ENCODE measurements around the gene SLC6A11.

Gene SLC6A11

GRCh38 chr3:10816019-10816862 is at the start of gene SLC6A11:
Gene SLC6A11 (plus strand): TSS chr3:10816228. CDS start chr3:10816266, 38 bp downstream.
- Histone ChIP-seq H3K9ac (ENCODE audit: low read length) (no peak within 1 kb of the TSS), H3K36me3 (ENCODE audit: control insufficient read depth, insufficient read depth, low read length) (no peaks in the 10 kb centered on the region), H3K27me3 (ENCODE audit: control insufficient read depth, insufficient read depth, low read length) (no peaks in the 10 kb centered on the region), H3K27ac (ENCODE audit: low read depth, low read length) (no peak within 1 kb of the TSS), H3K4me1 (ENCODE audit: control insufficient read depth, insufficient read depth, low read length) (no peaks in the 10 kb centered on the region), H3K4me3 (ENCODE audit: low read length) (no peak within 1 kb of the TSS)

- no peaks in the 10 kb centered on the region for H3K27me3 ChIP-seq (ENCODE audit: control insufficient read depth, insufficient read depth, low read length)
- no peaks in the 10 kb centered on the region for H3K4me1 ChIP-seq (ENCODE audit: control insufficient read depth, insufficient read depth, low read length)
- no peak overlapping the region for H3K4me3 ChIP-seq (ENCODE audit: low read length)
- H3K27ac ChIP-seq (ENCODE audit: low read depth, low read length) = no peak overlapping the region
- no peaks in the 10 kb centered on the region for H3K36me3 ChIP-seq (ENCODE audit: control insufficient read depth, insufficient read depth, low read length)
- no peak overlapping the region for H3K9ac ChIP-seq (ENCODE audit: low read length)
Measured at GRCh38 chr3:10768708-10769394, 47.2 kb upstream of the SLC6A11 start.

GRCh38 chr3:10770547-10770946 is 45.5 kb upstream of the SLC6A11 start:
- Histone ChIP-seq H3K36me3 (ENCODE audit: control insufficient read depth, insufficient read depth, low read length) (no peaks in the 10 kb centered on the region), H3K27ac (ENCODE audit: low read depth, low read length) (no peak overlapping the region), H3K4me3 (ENCODE audit: low read length) (no peak overlapping the region), H3K4me1 (ENCODE audit: control insufficient read depth, insufficient read depth, low read length) (no peaks in the 10 kb centered on the region), H3K27me3 (ENCODE audit: control insufficient read depth, insufficient read depth, low read length) (no peaks in the 10 kb centered on the region), H3K9ac (ENCODE audit: low read length) (no peak overlapping the region)

- no peaks in the 10 kb centered on the region for H3K4me1 ChIP-seq (ENCODE audit: control insufficient read depth, insufficient read depth, low read length)
- H3K27ac ChIP-seq (ENCODE audit: low read depth, low read length) = no peak overlapping the region
- H3K36me3 ChIP-seq (ENCODE audit: control insufficient read depth, insufficient read depth, low read length) = no peaks in the 10 kb centered on the region
- no peak overlapping the region for H3K4me3 ChIP-seq (ENCODE audit: low read length)
- no peak overlapping the region for H3K9ac ChIP-seq (ENCODE audit: low read length)
- no peaks in the 10 kb centered on the region for H3K27me3 ChIP-seq (ENCODE audit: control insufficient read depth, insufficient read depth, low read length)
Measured at GRCh38 chr3:10770981-10771380, 45.0 kb upstream of the SLC6A11 start.

- Histone ChIP-seq H3K36me3 (ENCODE audit: control insufficient read depth, insufficient read depth, low read length) (no peaks in the 10 kb centered on the region), H3K27me3 (ENCODE audit: control insufficient read depth, insufficient read depth, low read length) (no peaks in the 10 kb centered on the region), H3K4me1 (ENCODE audit: control insufficient read depth, insufficient read depth, low read length) (no peaks in the 10 kb centered on the region), H3K9ac (ENCODE audit: low read length) (no peak overlapping the region), H3K27ac (ENCODE audit: low read depth, low read length) (no peak overlapping the region), H3K4me3 (ENCODE audit: low read length) (no peak overlapping the region)
Measured at GRCh38 chr3:10771486-10772270, 44.4 kb upstream of the SLC6A11 start.

- H3K27ac ChIP-seq (ENCODE audit: low read depth, low read length) = no peak overlapping the region
- H3K4me1 ChIP-seq (ENCODE audit: control insufficient read depth, insufficient read depth, low read length) = no peaks in the 10 kb centered on the region
- H3K4me3 ChIP-seq (ENCODE audit: low read length) = no peak overlapping the region
- no peaks in the 10 kb centered on the region for H3K27me3 ChIP-seq (ENCODE audit: control insufficient read depth, insufficient read depth, low read length)
- no peaks in the 10 kb centered on the region for H3K36me3 ChIP-seq (ENCODE audit: control insufficient read depth, insufficient read depth, low read length)
- H3K9ac ChIP-seq (ENCODE audit: low read length) = no peak overlapping the region
Measured at GRCh38 chr3:10772271-10773161, 43.5 kb upstream of the SLC6A11 start.

GRCh38 chr3:10774129-10774670 is 41.8 kb upstream of the SLC6A11 start:
- no peak overlapping the region for H3K9ac ChIP-seq (ENCODE audit: low read length)
- no peaks in the 10 kb centered on the region for H3K4me1 ChIP-seq (ENCODE audit: control insufficient read depth, insufficient read depth, low read length)
- H3K27me3 ChIP-seq (ENCODE audit: control insufficient read depth, insufficient read depth, low read length) = no peaks in the 10 kb centered on the region
- H3K4me3 ChIP-seq (ENCODE audit: low read length) = no peak overlapping the region
- H3K27ac ChIP-seq (ENCODE audit: low read depth, low read length) = no peak overlapping the region
- H3K36me3 ChIP-seq (ENCODE audit: control insufficient read depth, insufficient read depth, low read length) = no peaks in the 10 kb centered on the region

GRCh38 chr3:10774825-10775224 is 41.2 kb upstream of the SLC6A11 start:
- Histone ChIP-seq H3K36me3 (ENCODE audit: control insufficient read depth, insufficient read depth, low read length) (no peaks in the 10 kb centered on the region), H3K9ac (ENCODE audit: low read length) (no peak overlapping the region), H3K4me1 (ENCODE audit: control insufficient read depth, insufficient read depth, low read length) (no peaks in the 10 kb centered on the region), H3K27me3 (ENCODE audit: control insufficient read depth, insufficient read depth, low read length) (no peaks in the 10 kb centered on the region), H3K4me3 (ENCODE audit: low read length) (no peak overlapping the region), H3K27ac (ENCODE audit: low read depth, low read length) (no peak overlapping the region)

GRCh38 chr3:10775259-10775658 is 40.8 kb upstream of the SLC6A11 start:
- Histone ChIP-seq H3K4me1 (ENCODE audit: control insufficient read depth, insufficient read depth, low read length) (no peaks in the 10 kb centered on the region), H3K27ac (ENCODE audit: low read depth, low read length) (no peak overlapping the region), H3K9ac (ENCODE audit: low read length) (no peak overlapping the region), H3K27me3 (ENCODE audit: control insufficient read depth, insufficient read depth, low read length) (no peaks in the 10 kb centered on the region), H3K4me3 (ENCODE audit: low read length) (no peak overlapping the region), H3K36me3 (ENCODE audit: control insufficient read depth, insufficient read depth, low read length) (no peaks in the 10 kb centered on the region)

GRCh38 chr3:10775828-10776227 is 40.2 kb upstream of the SLC6A11 start:
- no peaks in the 10 kb centered on the region for H3K36me3 ChIP-seq (ENCODE audit: control insufficient read depth, insufficient read depth, low read length)
- no peak overlapping the region for H3K27ac ChIP-seq (ENCODE audit: low read depth, low read length)
- no peak overlapping the region for H3K4me3 ChIP-seq (ENCODE audit: low read length)
- no peak overlapping the region for H3K9ac ChIP-seq (ENCODE audit: low read length)
- H3K4me1 ChIP-seq (ENCODE audit: control insufficient read depth, insufficient read depth, low read length) = no peaks in the 10 kb centered on the region
- no peaks in the 10 kb centered on the region for H3K27me3 ChIP-seq (ENCODE audit: control insufficient read depth, insufficient read depth, low read length)

- Histone ChIP-seq H3K27me3 (ENCODE audit: control insufficient read depth, insufficient read depth, low read length) (no peaks in the 10 kb centered on the region), H3K36me3 (ENCODE audit: control insufficient read depth, insufficient read depth, low read length) (no peaks in the 10 kb centered on the region), H3K4me3 (ENCODE audit: low read length) (no peak overlapping the region), H3K9ac (ENCODE audit: low read length) (no peak overlapping the region), H3K4me1 (ENCODE audit: control insufficient read depth, insufficient read depth, low read length) (no peaks in the 10 kb centered on the region), H3K27ac (ENCODE audit: low read depth, low read length) (no peak overlapping the region)
Measured at GRCh38 chr3:10777627-10778026, 38.4 kb upstream of the SLC6A11 start.
